Renal cortical epithelial cell (primary cell): ENCODE results near the gene CCNK. TPM values are rescaled to one million over a fixed set of nuclear protein-coding genes. Genes with fewer than 3 reads are reported as not detected.

Experiments used
- DNase-seq: peaks from one replicate; pipeline ENCODE4 v3.0.0-alpha.2; 2011; ENCODE audit warnings: low read depth
- total RNA-seq: library from RNA; depleted of rRNA; stranded (reverse); fragments of >200 nt; gene quantifications from 2 replicates; pipeline ENCODE4 v1.2.3, GENCODE V29; 2014

CCNK gene
- total RNA-seq, 1 donor from 2014 or later: 49.1 TPM

- DNase-seq: peak; percentile 58
Observed at GRCh38 chr14:99466758-99467157, 14.5 kb upstream of the CCNK start.

DNA sequence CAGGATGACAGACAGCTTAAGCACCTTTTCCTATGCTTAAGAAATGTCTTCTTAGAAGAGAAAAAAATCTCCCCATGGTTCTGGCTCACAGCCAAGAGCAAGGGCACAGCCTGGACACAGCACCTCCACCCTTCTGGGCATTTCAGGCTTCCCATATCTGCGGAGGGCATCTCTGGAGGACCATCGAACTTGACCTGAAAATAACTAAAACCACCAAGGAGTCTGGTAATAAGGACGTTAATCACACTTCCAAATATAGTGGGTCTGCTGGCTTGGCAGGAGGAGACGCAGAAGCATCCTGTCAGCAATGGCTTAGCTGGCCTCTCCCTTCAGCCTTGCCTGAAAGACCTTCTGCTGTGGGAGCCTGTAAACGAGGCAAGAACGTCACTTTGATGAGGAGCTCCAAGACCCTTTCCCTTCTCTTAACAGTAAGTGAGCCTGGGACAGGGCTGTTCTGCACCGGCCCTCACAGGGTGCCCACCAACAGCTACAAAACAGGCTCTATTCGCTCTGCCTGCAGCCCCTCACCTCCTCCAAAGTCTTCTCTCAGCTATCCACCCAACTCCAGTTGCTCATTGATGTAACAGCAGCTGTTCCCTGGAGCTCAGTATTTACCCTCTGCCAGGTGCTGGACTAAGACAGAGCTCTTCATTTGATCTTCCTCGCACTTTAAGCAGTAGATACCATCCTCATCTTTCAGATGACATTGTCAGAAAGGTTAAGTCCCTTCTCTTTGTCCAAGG, 13.7 kb upstream of the CCNK start:
- DNase-seq: no peak

- DNase-seq: no peak
Observed at GRCh38 chr14:99468081-99468480, 13.1 kb upstream of the CCNK start.

DNA sequence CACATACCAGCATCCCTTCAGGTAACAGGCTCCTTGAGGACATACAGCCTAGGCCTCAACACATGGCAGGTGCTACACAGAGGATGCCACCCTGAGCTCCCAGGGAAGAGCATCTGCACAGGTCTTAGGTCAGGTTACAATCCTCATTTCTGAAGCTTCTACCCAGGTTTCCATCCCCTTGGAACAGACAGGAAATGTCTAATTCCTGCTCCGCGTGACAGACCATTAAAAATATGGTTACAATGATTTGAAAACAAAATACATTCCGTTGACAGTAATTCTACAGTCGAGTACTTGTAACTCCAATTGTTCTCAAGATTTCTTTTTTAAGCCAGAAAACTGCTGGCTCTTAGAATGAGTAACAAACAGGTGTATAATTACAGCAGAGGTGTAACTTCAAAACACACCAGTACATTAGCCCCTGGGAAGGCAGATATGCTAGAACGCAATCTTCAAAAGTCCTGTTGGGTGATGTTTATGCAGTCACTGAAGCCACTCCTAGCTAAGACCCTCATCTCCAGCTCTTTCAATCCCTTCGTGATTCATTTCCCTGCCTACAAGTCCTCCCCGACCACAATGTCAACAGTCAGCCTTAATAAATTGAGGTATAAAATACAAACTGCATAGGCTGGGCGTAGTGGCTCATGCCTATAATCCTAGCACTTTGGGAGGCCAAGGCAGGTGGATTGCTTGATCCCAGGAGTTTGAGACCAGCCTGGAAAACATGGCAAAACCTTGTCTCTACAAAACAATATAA, 12.2 kb upstream of the CCNK start:
- no peak for DNase-seq

DNA sequence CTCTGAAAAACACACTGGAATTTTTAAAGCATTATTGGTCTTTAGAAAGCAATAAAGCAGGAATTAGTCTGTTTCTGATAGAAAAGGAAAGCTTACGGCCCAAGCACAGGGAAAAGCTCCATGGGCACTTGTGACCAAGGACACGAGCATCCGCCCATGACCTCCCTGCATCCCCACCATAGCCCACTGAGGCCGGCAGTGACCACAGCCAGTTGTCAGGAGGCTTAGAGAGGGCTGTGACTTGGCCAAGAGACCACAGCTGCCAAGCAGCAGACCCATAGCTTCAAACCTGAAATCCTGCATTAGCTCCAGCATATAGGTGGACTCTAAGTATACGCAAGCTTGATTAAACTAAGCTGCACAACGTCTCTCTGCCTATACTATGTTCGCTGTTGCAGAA, 9.5 kb upstream of the CCNK start:
- no peak for DNase-seq

GRCh38 chr14:99472937-99473336, 8.3 kb upstream of the CCNK start:
- DNase-seq: no peak

- no peak for DNase-seq
Observed at GRCh38 chr14:99473458-99473857, 7.8 kb upstream of the CCNK start.

DNA sequence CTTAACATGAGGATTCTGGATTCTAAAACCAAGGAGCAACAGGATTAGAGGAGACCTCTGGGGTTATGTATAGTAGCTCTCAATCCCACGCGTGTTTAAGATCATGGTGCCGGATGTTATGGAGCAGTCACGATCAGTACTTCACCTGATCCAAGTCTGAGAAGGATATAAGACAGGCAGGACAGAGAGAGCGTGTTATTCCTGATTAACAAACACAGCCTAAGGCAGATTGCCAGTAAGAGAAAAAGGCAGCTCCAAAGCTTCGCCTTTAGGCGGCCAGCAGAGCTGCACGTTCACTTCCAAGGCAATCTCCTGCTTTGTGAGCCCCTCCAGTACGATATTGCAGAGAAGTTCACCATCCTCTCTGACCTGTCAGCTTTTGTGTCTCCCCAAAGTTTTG, 6.0 kb upstream of the CCNK start:
- peak; percentile 44 for DNase-seq

DNA sequence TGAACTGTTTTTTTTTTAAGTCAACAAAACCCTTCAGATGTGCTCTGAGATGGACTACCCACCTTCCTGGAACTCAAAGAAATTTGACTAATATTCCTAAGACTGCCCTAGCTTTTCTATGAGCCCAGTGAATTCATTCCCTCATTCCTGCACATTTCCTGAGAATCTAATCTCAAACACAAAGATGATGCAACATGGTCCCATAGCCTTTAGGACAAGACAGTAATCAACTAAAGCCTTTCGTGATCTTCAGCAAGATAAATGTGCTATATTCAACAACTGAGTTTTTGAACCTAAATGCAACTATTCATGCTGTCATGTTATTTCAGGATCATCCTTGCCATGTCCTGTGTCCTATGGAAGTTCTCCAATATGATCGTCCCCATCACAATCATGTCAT, 5.5 kb upstream of the CCNK start:
- no peak for DNase-seq

DNA sequence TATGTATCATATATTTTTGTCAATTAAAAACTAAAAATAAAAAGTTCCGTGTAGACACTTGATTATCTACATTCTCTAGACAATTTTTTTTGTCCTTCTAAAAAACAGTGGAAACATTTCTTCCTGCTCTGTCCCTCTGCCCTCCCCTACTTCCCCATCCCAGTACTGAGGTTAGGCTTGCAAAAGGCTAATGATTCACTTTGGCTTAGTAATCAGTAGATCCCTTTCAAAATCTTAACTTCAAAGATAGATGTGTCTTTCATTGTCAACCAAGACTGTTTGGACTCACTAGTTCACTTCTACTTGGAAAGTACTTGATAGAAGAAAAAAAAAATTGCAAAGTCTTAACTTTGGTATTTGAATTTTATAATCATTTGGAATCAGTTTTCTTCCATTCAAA, 4.3 kb upstream of the CCNK start:
- DNase-seq: peak; percentile 88

- DNase-seq: no peak
Observed at GRCh38 chr14:99478128-99478527, 3.1 kb upstream of the CCNK start.

DNA sequence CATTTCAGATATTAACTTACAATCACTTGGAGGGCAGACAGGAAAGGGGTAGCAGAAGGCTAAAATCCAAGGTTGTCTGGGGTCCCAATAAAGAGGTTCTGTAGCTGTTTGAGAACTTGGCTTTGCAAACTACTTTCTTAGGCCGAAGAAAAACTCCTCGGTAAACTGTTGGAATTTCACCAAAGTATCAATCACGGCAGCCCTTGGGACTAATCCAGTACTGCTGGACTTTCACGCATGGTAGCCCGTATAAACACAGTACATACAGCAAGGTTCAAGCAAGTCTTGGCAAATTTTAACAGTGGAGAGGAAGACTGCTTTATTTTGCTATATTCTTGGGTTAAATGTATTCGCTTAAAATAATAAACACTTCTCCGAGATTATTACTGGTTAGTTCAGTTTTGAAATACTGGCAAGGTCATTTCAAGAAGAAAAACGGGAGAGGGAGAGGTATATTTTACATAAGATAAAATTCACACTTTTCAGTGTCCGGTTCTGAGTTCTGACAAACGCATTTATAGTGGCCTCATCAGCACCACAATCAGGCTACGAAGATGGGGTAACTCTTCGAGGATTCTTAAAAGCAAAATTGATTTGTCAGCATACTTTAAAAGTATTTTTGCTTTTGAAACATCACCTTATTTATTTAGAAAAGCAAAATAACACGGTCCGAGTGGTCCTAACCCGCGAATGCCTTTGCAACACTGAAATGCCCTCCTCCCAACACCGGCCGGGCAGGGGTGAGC, 1.9 kb upstream of the CCNK start:
- DNase-seq: peak; percentile 67

DNA sequence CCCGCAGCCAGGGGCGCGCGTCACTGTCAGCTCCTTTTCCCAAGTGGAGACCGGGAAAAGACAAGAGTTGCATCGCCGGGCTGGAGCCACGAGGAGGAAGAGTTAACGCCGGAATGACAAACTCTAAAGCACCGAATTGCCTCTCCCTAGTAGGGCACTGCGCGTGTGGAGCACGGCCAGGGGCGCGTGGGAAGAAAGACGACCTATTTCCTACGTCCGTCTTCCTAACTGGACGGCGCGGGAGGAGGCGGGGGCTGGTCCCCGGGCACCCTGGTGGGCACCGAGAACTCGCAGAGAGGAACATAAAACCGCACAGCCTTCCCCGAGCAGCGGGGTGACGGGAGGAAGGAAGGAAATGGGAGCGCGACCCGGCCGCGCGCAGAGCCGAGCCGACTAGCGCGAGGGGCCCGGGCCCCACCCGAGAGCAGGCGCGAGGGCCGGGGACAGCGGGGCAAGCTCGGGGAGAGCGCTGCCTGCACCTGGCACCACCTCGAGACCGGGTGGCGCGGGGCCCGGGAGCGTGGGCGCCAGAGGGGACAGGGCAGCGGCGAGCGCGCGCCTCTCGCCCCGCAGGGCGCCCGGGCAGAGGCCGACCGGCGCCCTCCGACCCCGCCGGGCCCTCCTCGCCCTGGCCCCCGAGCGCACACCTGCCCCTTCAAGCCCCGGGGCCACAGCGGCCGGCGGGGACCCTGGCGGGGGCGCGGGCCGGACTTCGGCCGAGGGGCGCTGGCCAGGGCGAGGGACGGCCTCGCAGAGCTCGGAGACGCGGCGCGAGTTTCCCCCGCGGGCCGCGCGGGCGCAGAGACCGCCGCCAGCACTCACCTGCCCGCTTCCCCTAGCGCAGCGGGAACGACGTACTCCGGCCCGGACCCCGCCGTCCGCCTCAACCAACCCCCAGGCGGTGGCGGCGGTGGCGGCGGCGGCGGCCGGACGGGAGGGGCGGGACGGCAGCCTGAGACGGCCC, 1.0 kb upstream of the CCNK start, which contains the start of gene SETD3:
SETD3 (minus strand) TSS at position 954 of the 964 bp plus-strand sequence. CDS start 15,054 bp downstream, outside the sequence.
- DNase-seq: no peak

GRCh38 chr14:99481745-99482099, 513 bp downstream of the CCNK start:
- no peak for DNase-seq

GRCh38 chr14:99484106-99484505, 2.9 kb downstream of the CCNK start:
- no peak for DNase-seq

GRCh38 chr14:99497341-99497740, 16.1 kb downstream of the CCNK start:
- DNase-seq: no peak

GRCh38 chr14:99497894-99498293, 16.7 kb downstream of the CCNK start:
- no peak for DNase-seq

GRCh38 chr14:99502989-99503421, 21.8 kb downstream of the CCNK start:
- no peak for DNase-seq

- DNase-seq: no peak
Observed at GRCh38 chr14:99503848-99504453, 22.7 kb downstream of the CCNK start.

DNA sequence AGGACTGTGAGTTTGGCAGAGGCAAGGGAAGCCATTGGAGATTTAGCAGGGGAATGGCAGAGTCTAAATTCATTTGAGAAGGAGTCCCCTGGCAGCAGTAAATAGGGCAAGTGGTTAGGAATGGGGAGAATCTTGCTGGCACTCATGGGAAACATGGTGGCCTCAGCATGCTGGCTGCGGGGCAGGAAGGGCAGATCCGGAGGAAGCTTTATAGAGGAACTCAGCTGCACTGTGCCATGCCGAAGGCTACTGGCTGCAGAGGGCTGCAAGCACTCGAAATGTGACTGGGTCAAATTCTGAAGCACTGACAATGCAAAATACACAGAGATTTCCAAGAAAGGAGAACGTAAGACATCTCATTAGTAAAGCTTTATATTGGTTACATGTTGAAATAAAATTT, 23.9 kb downstream of the CCNK start:
- no peak for DNase-seq

DNA sequence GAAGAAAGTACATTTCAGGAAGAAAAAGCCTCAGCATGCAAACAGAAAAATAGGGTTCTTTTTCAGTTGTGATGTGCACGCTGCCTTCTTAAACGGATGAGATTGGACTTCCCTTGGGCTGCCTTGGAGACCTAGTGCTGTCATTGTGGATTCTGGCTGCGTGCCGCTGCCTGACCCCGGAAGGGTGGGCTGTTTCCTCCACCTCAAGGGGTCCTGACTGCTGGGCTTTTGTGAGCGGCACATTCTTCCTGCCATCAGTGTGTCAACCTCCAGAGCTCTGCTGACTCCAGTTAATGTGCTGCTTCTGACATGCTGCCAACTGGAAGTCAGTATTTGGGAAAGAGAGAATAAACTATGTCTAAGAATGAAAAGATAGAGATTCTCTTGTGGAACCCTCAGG, 25.1 kb downstream of the CCNK start:
- no peak for DNase-seq
